DMS153 (cell line): ENCODE data around the gene RBFOX2.
"Not testable (repeated sequence)": the region's sequence is repeated elsewhere in the genome, so short reads cannot be mapped to it uniquely, and the experiment has no call there.

Experiments used
- DNase-seq: peaks from one replicate; lab custom pipeline; 2025; lab: John Stamatoyannopoulos, UW

Gene RBFOX2

DNA sequence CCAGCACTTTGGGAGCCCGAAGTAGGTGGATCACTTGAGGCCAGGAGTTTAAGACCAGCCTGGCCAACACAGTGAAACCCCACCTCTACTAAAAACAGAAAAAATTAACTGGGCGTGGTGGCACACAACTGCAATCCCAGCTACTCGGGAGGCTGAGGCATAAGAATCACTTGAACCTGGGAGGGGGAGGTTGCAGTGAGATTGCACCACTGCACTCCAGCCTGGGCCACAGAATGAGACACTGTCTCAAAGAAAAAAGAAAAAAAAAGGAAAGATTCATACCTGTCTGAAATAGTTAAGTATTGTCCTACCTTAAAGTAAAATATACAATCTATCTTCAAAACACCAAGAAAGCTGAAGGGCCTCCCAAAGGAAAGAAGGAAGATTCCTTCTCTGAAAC lies 20.1 kb downstream of the RBFOX2 start:
- no peak for DNase-seq

DNA sequence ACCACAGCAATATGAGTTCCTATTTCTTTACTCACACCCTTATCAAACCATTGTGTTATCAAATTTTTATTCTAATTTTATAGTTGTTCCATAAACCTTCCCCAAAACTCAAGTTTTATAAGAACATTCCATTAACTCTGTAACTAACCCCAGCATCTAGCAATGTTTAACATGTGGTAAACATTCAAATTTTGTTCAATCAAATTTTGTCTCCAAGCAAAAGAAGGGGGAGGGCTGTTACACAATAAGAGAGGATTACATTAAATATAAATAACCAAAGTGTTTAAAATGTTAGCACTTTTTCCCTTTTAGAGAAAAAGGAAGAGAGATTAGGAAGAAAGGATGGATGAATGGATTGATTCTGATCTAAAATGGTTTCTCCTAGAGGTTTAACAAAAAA lies 20.5 kb downstream of the RBFOX2 start:
- DNase-seq: no peak

DNA sequence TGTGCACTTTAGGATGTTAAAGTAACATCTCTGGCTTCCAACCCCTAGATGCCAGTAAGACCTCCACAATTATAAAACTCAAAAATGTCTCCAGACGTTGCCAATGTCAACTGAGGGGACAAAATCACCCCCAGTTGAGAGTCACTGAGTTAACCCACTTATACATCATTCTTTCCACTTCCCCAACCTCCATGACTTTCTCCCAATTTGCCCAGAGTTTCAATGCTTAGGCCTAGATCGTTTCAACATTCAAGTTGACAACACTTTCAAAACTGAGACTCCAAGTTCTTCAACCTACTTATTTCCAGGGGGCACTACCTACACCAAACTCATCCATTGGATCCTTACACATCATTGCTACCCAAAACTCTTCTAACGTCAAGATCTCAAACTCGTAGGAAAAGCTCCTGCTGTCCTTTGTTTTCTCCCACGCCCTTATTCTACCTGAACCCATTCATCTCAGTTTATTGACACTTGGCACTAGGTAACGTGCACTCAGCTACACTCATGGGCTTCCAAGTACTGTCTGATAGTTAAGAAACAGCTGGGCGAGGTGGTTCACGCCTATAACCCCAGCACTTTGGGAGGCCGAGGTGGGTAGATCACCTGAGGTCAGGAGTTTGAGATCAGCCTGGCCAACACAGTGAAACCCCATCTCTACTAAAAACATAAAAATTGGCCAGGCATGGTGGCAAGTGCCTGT lies 24.5 kb downstream of the RBFOX2 start:
- no peak for DNase-seq

GRCh38 chr22:36002718-36003260 lies 25.8 kb downstream of the RBFOX2 start:
- DNase-seq: no peak

DNA sequence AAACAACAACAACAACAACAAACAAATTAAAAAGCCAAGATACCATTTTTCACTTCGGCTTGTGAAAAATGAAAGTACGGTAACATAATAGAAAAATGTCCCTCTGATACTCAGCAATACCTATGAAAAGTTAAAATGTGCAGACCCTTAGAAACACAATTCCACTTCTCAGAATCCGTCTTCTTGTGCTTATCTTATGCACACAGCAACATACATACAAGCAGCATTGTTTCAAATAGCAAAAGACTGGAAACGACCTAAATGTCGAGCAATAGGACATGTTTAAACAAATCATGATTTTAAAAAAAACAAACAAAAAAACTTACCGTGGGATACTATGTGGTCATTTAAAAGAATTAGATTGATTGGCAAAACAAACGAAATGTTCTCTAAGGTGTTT lies 26.5 kb downstream of the RBFOX2 start:
- no peak for DNase-seq

DNA sequence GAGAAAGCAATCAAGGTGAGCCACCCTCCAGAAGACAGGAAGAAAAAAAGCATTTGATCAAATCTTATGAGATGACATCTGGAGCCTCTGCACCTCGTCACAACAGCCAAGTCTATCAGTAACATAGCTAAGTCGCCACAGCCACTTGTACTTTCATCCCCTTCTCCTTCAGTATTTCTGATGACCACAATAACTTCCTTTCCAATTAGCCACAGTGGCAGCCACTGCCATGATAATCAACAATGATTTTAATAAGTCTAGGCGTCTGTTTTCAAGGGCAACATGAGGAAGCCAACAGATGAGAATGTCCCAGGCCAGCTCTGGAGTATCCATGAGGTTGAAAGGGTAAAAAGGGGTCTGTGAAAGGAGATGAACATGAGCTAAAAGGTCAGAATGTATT lies 29.9 kb downstream of the RBFOX2 start:
- DNase-seq: no peak

GRCh38 chr22:35997438-35997837 lies 31.2 kb downstream of the RBFOX2 start:
- DNase-seq: no peak

DNA sequence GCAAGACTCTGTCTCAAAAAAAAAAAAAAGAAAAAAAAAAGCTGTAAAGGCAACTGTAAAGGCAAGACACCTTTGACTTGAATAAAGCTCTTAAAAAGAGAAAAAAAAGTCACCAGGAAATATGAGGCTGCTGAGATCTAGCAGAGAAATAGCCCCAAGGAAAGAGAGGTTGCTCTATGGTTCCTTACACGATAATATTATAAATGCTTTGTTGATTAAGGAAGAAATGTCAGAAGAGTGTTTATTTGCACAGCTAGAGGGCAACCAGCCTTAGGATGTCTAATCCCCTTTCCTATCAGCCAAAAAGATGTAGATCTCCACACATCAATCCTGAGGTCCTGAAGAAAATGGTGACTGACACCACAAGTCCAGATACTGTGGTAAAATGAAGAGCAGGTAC lies 32.0 kb downstream of the RBFOX2 start:
- DNase-seq: no peak

GRCh38 chr22:35995772-35996171 lies 32.9 kb downstream of the RBFOX2 start:
- no peak for DNase-seq

GRCh38 chr22:35995348-35995747 lies 33.3 kb downstream of the RBFOX2 start:
- DNase-seq: no peak

DNA sequence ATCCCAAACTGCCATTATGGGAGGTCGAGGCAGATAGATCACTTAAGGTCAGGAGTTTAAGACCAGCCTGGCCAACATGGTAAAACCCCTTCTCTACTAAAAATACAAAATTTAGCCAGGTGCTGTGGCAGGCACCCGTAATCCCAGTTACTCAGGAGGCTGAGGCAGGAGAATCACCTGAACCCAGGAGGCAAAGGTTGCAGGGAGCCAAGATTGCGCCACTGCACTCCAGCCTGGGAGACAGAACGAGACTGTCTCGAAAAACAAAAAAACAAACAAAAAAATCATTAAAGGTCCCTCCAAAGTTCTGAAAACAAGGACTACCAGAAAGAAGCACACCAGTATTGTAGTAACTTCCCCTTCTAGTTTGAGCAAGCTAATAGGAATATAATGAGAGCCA lies 34.9 kb downstream of the RBFOX2 start:
- DNase-seq: not testable (repeated sequence)

GRCh38 chr22:35993048-35993714 lies 35.4 kb downstream of the RBFOX2 start:
- DNase-seq: no peak

GRCh38 chr22:35991168-35991567 lies 37.5 kb downstream of the RBFOX2 start:
- DNase-seq: no peak

- no peak for DNase-seq
Observed at GRCh38 chr22:35988030-35988429, 40.6 kb downstream of the RBFOX2 start.

DNA sequence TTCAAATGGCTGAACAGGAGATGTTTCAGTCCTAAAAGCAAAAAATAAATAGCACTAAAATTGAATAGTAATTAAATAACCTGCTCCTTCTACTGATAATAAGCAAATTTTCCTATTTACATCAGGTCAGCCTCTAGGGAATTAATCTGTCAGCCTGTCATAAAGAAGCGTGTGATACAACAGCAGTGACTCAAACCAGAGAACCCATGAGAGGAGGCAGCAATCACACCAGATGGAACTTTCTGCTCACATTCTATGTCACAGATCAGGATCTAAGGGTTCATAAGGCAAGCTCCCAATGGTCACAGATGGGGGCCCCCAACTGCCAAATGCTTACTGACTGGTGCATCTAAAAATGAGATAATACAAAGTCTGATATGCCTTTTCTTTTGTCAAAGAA lies 41.1 kb downstream of the RBFOX2 start:
- no peak for DNase-seq

GRCh38 chr22:35986088-35986487 lies 42.5 kb downstream of the RBFOX2 start:
- DNase-seq: no peak

DNA sequence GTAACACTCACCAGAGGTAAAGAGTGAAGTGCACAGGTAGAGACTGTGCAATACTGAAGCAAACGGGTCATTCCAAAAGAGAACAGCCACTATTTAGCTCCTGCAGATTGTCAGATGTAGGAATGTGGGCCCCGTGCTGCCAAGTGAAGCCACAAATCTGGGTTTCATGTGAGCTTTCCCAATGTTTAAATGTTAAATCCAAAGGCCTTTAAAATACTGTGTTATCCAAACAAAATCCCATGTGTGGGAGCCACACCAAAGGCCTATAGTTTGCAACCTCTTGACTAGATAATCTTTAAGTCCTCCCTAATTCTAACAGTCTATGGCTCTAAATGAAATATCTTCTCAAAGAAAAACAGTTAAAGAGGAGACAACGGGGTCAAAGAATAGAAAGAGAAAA lies 43.3 kb downstream of the RBFOX2 start:
- DNase-seq: no peak

- no peak for DNase-seq
Observed at GRCh38 chr22:35984183-35985175, 44.1 kb downstream of the RBFOX2 start.

GRCh38 chr22:35981900-35982299 lies 46.7 kb downstream of the RBFOX2 start:
- no peak for DNase-seq

GRCh38 chr22:35978889-35979288 lies 49.7 kb downstream of the RBFOX2 start:
- DNase-seq: no peak

DNA sequence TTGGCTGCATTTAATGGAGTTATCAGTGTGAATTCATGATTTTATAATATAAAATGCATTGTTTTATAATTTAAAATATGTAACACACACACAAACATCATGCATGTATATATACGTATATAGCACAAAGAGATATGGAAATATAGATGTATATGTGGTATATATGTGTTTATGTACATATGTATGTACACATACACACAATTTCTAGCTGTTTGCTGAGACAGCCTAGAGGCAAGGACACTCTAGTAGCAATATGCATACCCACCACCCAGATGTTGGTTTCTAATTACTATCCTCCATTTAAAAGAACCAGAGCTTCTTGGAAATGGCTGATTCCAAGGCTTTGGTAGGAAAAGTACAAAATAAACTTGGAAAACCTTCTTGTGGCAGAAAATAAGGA lies 50.4 kb downstream of the RBFOX2 start:
- DNase-seq: no peak

DNA sequence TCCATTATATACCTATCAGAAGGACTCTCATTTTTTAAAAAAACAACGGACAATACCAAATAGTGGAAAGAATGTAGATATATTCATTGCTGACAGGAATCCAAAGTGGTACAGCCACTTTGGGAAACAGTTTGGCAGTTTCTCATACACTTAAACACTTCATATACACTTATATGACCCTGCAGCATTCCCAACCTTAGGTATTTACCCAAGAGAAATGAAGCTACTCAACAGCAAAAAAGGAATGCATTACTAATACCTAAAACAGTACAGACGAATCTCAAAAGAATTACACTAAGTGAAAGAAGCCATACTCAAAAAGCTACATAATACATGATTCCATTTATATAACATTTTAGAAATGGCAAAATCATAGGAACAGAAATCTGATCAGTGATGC lies 51.5 kb downstream of the RBFOX2 start:
- no peak for DNase-seq
